ENCODE measurements around the gene PLEKHO2. TPM values are rescaled to one million over a fixed set of nuclear protein-coding genes. Genes with fewer than 3 reads are reported as not detected.

The PLEKHO2 gene
- polyA plus RNA-seq, 2 of the 4 experiments (the other 2 are of a cell fraction) = 2.8 to 3.9 TPM

- FAIRE-seq = no peak
- 81% methylated on average over 8 of the region's 8 CpGs for WGBS (ENCODE audit: missing lambda C conversion rate)
Observed at GRCh38 chr15:64878705-64879104, 37.0 kb downstream of the PLEKHO2 start.

GRCh38 chr15:64883100-64883581, 41.4 kb downstream of the PLEKHO2 start:
- Histone ChIP-seq H3K27ac (peak overlapping the region in 1 of 2 experiments; percentile 76; a peak in 4 of 6 replicates), H3K9me3 (no peaks in the 10 kb centered on the region), H3K4me2 (no peak overlapping the region; the same call in 2 of the 3 replicates), H3K4me3 (no peak overlapping the region), H3K4me1 (peaks cover 26% of the 10 kb centered on the region)
- WGBS (ENCODE audit: missing lambda C conversion rate) = 74% methylated on average over 5 of the region's 5 CpGs
- FAIRE-seq (no peak), ATAC-seq (peak in 1 of 2 experiments; percentile 14; a peak in 3 of 6 replicates), DNase-seq (ENCODE audit: low read depth in 1 of 2, low spot score in 1 of 2) (no peak)
- TF ChIP-seq SREBF2 (IDR thresholded peaks at IDR 0.05) (no peak), ESRRA (IDR thresholded peaks at IDR 0.05; ENCODE audit: borderline replicate concordance, low read length) (no peak), CHD4 (IDR thresholded peaks at IDR 0.05; ENCODE audit: borderline replicate concordance) (no peak), NFE2L2 (conservative IDR thresholded peaks at IDR 0.05; ENCODE audit: low read length) (no peak), ZNF302 (CRISPR knock-in tag; IDR thresholded peaks at IDR 0.05) (no peak), EHMT2 (IDR thresholded peaks at IDR 0.05; ENCODE audit: low read depth) (no peak), ZFP36 (IDR thresholded peaks at IDR 0.05; ENCODE audit: borderline replicate concordance, partially characterized antibody) (no peak)
- TF ChIP-seq, protein P1, sequence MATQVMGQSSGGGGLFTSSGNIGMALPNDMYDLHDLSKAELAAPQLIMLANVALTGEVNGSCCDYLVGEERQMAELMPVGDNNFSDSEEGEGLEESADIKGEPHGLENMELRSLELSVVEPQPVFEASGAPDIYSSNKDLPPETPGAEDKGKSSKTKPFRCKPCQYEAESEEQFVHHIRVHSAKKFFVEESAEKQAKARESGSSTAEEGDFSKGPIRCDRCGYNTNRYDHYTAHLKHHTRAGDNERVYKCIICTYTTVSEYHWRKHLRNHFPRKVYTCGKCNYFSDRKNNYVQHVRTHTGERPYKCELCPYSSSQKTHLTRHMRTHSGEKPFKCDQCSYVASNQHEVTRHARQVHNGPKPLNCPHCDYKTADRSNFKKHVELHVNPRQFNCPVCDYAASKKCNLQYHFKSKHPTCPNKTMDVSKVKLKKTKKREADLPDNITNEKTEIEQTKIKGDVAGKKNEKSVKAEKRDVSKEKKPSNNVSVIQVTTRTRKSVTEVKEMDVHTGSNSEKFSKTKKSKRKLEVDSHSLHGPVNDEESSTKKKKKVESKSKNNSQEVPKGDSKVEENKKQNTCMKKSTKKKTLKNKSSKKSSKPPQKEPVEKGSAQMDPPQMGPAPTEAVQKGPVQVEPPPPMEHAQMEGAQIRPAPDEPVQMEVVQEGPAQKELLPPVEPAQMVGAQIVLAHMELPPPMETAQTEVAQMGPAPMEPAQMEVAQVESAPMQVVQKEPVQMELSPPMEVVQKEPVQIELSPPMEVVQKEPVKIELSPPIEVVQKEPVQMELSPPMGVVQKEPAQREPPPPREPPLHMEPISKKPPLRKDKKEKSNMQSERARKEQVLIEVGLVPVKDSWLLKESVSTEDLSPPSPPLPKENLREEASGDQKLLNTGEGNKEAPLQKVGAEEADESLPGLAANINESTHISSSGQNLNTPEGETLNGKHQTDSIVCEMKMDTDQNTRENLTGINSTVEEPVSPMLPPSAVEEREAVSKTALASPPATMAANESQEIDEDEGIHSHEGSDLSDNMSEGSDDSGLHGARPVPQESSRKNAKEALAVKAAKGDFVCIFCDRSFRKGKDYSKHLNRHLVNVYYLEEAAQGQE (IDR thresholded peaks at IDR 0.05) = no peak
- CTCF ChIA-PET = interaction anchor here (0.6 to 1.6 kb wide), 6 partner anchors 8 to 114 kb away, joined by 3 to 4 read pairs (median 3); no protein-coding TSS in a partner anchor
- POLR2A ChIA-PET = no interaction called here

More at GRCh38 chr15:64878705-64879104, 37.0 kb downstream of the PLEKHO2 start:
- DNase-seq (ENCODE audit: low read depth in 1 of 2, low spot score in 1 of 2) (no peak), ATAC-seq (no peak)
- ChIA-PET POLR2A (no interaction called here), CTCF (interaction anchor here (0.7 kb wide), 1 partner anchor 151 kb away, joined by 3 read pairs; no protein-coding TSS in a partner anchor)
- no peak for TF ChIP-seq MAX (IDR thresholded peaks at IDR 0.05)
- TF ChIP-seq ZC3H11A (IDR thresholded peaks at IDR 0.05) = no peak
- TF ChIP-seq ESRRA (IDR thresholded peaks at IDR 0.05; ENCODE audit: borderline replicate concordance, low read length) = no peak
- TF ChIP-seq FOSB (CRISPR knock-in tag; IDR thresholded peaks at IDR 0.05) = no peak
- TF ChIP-seq, protein P2, sequence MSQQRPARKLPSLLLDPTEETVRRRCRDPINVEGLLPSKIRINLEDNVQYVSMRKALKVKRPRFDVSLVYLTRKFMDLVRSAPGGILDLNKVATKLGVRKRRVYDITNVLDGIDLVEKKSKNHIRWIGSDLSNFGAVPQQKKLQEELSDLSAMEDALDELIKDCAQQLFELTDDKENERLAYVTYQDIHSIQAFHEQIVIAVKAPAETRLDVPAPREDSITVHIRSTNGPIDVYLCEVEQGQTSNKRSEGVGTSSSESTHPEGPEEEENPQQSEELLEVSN (IDR thresholded peaks at IDR 0.05; ENCODE audit: borderline replicate concordance, low read depth) = no peak
- TF ChIP-seq, protein P3, sequence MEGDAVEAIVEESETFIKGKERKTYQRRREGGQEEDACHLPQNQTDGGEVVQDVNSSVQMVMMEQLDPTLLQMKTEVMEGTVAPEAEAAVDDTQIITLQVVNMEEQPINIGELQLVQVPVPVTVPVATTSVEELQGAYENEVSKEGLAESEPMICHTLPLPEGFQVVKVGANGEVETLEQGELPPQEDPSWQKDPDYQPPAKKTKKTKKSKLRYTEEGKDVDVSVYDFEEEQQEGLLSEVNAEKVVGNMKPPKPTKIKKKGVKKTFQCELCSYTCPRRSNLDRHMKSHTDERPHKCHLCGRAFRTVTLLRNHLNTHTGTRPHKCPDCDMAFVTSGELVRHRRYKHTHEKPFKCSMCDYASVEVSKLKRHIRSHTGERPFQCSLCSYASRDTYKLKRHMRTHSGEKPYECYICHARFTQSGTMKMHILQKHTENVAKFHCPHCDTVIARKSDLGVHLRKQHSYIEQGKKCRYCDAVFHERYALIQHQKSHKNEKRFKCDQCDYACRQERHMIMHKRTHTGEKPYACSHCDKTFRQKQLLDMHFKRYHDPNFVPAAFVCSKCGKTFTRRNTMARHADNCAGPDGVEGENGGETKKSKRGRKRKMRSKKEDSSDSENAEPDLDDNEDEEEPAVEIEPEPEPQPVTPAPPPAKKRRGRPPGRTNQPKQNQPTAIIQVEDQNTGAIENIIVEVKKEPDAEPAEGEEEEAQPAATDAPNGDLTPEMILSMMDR (IDR thresholded peaks at IDR 0.05) = no peak
- TF ChIP-seq RCOR1 (IDR thresholded peaks at IDR 0.05; ENCODE audit: low read depth, low read length) = no peak
- TF ChIP-seq CBX8 (IDR thresholded peaks at IDR 0.05) = no peak
- TF ChIP-seq CHD4 (IDR thresholded peaks at IDR 0.05; ENCODE audit: borderline replicate concordance) = no peak
- no peak for TF ChIP-seq POLR2AphosphoS2 (conservative IDR thresholded peaks at IDR 0.05; ENCODE audit: low read length)
- TF ChIP-seq ELK1 (IDR thresholded peaks at IDR 0.05; ENCODE audit: low read depth, low read length) = no peak
- no peak for TF ChIP-seq ZFP36 (IDR thresholded peaks at IDR 0.05; ENCODE audit: borderline replicate concordance, partially characterized antibody)
- no peak for TF ChIP-seq CBX2 (IDR thresholded peaks at IDR 0.05; ENCODE audit: borderline replicate concordance, low read depth)
- no peak for TF ChIP-seq NFE2L2 (conservative IDR thresholded peaks at IDR 0.05; ENCODE audit: low read length)
- TF ChIP-seq MAZ (IDR thresholded peaks at IDR 0.05; ENCODE audit: borderline replicate concordance, low read depth, low read length) = no peak
- TF ChIP-seq FOXS1 (CRISPR knock-in tag; IDR thresholded peaks at IDR 0.05) = no peak
- TF ChIP-seq POLR2A (IDR thresholded peaks at IDR 0.05; ENCODE audit: low read length) = no peak
- no peak for TF ChIP-seq RAD21 (conservative IDR thresholded peaks at IDR 0.05 in 1 of 2, IDR thresholded peaks at IDR 0.05 in 1 of 2)
- no peak for TF ChIP-seq BHLHE40 (IDR thresholded peaks at IDR 0.05; ENCODE audit: low read depth, low read length)
- no peak for TF ChIP-seq MAFK (IDR thresholded peaks at IDR 0.05; ENCODE audit: partially characterized antibody)
- Histone ChIP-seq H3K9me3 (no peaks in the 10 kb centered on the region), H3K4me3 (no peak overlapping the region), H3K4me1 (peaks cover 15% of the 10 kb centered on the region), H3K4me2 (no peak overlapping the region), H3K27ac (no peak overlapping the region)
